Measurements from ENCODE around the gene EPHB2. TPM values are rescaled to one million over a fixed set of nuclear protein-coding genes. Genes with fewer than 3 reads are reported as not detected.

Gene EPHB2
- total RNA-seq, 2 donors from 2014 or later = 0.04 TPM; not detected in 1

- H3K4me1 Mint-ChIP-seq = peaks cover 5% of the 10 kb centered on the region
- H3K9me3 Mint-ChIP-seq = no peaks in the 10 kb centered on the region
- peaks cover 35% of the 10 kb centered on the region for H3K27me3 Mint-ChIP-seq
- H3K4me3 Mint-ChIP-seq = no peak overlapping the region
- H3K27ac Mint-ChIP-seq = no peak overlapping the region
- H3K36me3 Mint-ChIP-seq (ENCODE audit: low read depth) = no peaks in the 10 kb centered on the region
- ATAC-seq (replicated peaks) = no peak
Measured at GRCh38 chr1:22850281-22850680, 139.6 kb downstream of the EPHB2 start.

GRCh38 chr1:22850681-22851080 lies 140.0 kb downstream of the EPHB2 start:
- no peak overlapping the region for H3K4me3 Mint-ChIP-seq

DNA sequence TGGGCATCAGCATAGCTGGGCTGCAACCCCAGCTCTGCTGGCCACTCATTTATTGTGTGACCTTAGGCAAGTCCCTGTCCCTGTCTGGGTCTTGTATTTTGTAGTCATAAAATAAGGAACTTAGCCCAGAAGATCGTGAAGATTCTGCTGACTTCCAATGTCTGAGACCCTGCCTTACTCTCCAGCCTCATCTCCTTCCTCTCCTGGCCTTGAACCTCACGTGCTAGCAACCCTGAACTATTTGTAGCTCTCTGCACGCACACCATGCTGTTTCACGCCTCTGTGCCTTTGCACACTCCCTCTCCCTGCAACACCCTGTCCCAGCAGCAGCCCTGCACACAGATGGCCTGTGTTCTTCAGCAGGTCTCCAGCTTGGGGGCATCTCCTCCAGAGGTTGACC lies 140.9 kb downstream of the EPHB2 start:
- no peak overlapping the region for H3K4me3 Mint-ChIP-seq
- H3K36me3 Mint-ChIP-seq (ENCODE audit: low read depth) = no peaks in the 10 kb centered on the region
- peaks cover 3% of the 10 kb centered on the region for H3K4me1 Mint-ChIP-seq
- H3K9me3 Mint-ChIP-seq = no peaks in the 10 kb centered on the region
- ATAC-seq (replicated peaks) = no peak
- H3K27me3 Mint-ChIP-seq = peaks cover 27% of the 10 kb centered on the region
- no peak overlapping the region for H3K27ac Mint-ChIP-seq

More at GRCh38 chr1:22850681-22851080, 140.0 kb downstream of the EPHB2 start:
- H3K27me3 Mint-ChIP-seq = peaks cover 31% of the 10 kb centered on the region
- ATAC-seq (replicated peaks) = no peak
- peaks cover 5% of the 10 kb centered on the region for H3K4me1 Mint-ChIP-seq
- H3K36me3 Mint-ChIP-seq (ENCODE audit: low read depth) = no peaks in the 10 kb centered on the region
- no peak overlapping the region for H3K27ac Mint-ChIP-seq
- H3K9me3 Mint-ChIP-seq = no peaks in the 10 kb centered on the region

GRCh38 chr1:22852144-22852655 lies 141.6 kb downstream of the EPHB2 start:
- Mint-ChIP-seq H3K27me3 (peaks cover 20% of the 10 kb centered on the region), H3K4me1 (no peaks in the 10 kb centered on the region), H3K27ac (no peak overlapping the region)

GRCh38 chr1:22853651-22854185 lies 143.1 kb downstream of the EPHB2 start:
- H3K27me3 Mint-ChIP-seq = peaks cover 21% of the 10 kb centered on the region
- no peaks in the 10 kb centered on the region for H3K4me1 Mint-ChIP-seq
- no peak overlapping the region for H3K27ac Mint-ChIP-seq
- H3K4me3 Mint-ChIP-seq = no peak overlapping the region
- H3K36me3 Mint-ChIP-seq (ENCODE audit: low read depth) = no peaks in the 10 kb centered on the region
- H3K9me3 Mint-ChIP-seq = no peaks in the 10 kb centered on the region
- ATAC-seq (replicated peaks) = no peak

More at GRCh38 chr1:22852144-22852655, 141.6 kb downstream of the EPHB2 start:
- no peak for ATAC-seq (replicated peaks)
- Mint-ChIP-seq H3K4me3 (no peak overlapping the region), H3K9me3 (no peaks in the 10 kb centered on the region), H3K36me3 (ENCODE audit: low read depth) (no peaks in the 10 kb centered on the region)

GRCh38 chr1:22854688-22855565 lies 144.3 kb downstream of the EPHB2 start:
- H3K4me3 Mint-ChIP-seq = no peak overlapping the region
- H3K36me3 Mint-ChIP-seq (ENCODE audit: low read depth) = no peaks in the 10 kb centered on the region
- no peaks in the 10 kb centered on the region for H3K4me1 Mint-ChIP-seq
- no peaks in the 10 kb centered on the region for H3K9me3 Mint-ChIP-seq
- ATAC-seq (replicated peaks) = no peak
- H3K27me3 Mint-ChIP-seq = peaks cover 17% of the 10 kb centered on the region
- no peak overlapping the region for H3K27ac Mint-ChIP-seq

- H3K4me3 Mint-ChIP-seq = no peak overlapping the region
Measured at GRCh38 chr1:22855668-22856606, 145.3 kb downstream of the EPHB2 start.

DNA sequence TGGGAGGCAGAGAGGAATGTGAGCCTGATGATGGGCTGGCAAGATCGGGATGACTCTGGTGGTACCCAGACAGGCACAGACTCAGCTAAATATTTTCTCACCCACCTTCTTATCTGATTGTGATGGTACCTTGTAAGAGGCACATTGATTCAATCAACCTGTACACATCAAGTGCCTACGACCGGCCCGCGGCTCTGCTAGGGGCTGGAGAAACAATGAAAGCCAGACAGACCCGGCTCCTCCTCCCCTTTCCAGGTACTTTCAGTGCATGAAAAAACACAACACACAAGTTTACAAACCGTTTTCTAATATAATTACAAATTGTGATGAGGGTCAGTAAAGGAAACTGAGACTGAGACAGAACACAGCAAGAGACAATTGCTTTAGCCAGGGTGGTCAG lies 147.0 kb downstream of the EPHB2 start:
- Mint-ChIP-seq H3K9me3 (no peaks in the 10 kb centered on the region), H3K4me1 (no peaks in the 10 kb centered on the region), H3K36me3 (ENCODE audit: low read depth) (no peaks in the 10 kb centered on the region), H3K27ac (no peak overlapping the region), H3K4me3 (no peak overlapping the region), H3K27me3 (peaks cover 10% of the 10 kb centered on the region)
- no peak for ATAC-seq (replicated peaks)

More at GRCh38 chr1:22855668-22856606, 145.3 kb downstream of the EPHB2 start:
- ATAC-seq (replicated peaks) = no peak
- H3K9me3 Mint-ChIP-seq = no peaks in the 10 kb centered on the region
- H3K27me3 Mint-ChIP-seq = peaks cover 13% of the 10 kb centered on the region
- H3K36me3 Mint-ChIP-seq (ENCODE audit: low read depth) = no peaks in the 10 kb centered on the region
- H3K4me1 Mint-ChIP-seq = no peaks in the 10 kb centered on the region
- H3K27ac Mint-ChIP-seq = no peak overlapping the region

- peaks cover 3% of the 10 kb centered on the region for H3K27me3 Mint-ChIP-seq
- no peak overlapping the region for H3K27ac Mint-ChIP-seq
- H3K4me1 Mint-ChIP-seq = no peaks in the 10 kb centered on the region
- no peak for ATAC-seq (replicated peaks)
- H3K4me3 Mint-ChIP-seq = no peak overlapping the region
- H3K36me3 Mint-ChIP-seq (ENCODE audit: low read depth) = no peaks in the 10 kb centered on the region
- H3K9me3 Mint-ChIP-seq = no peaks in the 10 kb centered on the region
Measured at GRCh38 chr1:22860414-22860800, 149.8 kb downstream of the EPHB2 start.

DNA sequence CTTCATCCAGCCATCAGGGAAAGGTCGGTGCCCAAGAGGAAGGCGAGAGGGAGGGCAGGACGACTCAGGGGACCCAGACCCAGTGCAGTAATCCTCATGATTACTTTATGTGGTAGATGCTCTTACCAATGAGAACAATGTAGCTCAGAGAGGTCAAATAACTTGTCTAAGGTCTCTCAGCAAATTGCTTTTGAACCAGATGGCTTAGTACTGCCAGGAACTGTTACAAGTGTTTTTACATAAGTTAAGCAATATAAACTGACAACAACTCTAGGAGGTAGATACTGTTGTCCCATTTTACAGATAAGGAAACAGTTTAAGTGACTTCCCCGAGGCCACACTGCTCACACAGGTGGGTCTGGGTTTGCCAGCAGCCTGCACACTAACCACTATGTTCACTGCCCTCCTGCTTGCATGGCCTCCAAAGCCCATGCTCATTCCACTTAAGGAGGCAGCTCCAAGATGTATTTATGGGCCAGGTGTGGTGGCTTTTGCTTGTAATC lies 150.3 kb downstream of the EPHB2 start:
- no peak overlapping the region for H3K27ac Mint-ChIP-seq
- no peaks in the 10 kb centered on the region for H3K36me3 Mint-ChIP-seq (ENCODE audit: low read depth)
- no peak overlapping the region for H3K4me3 Mint-ChIP-seq
- no peaks in the 10 kb centered on the region for H3K9me3 Mint-ChIP-seq
- peaks cover 5% of the 10 kb centered on the region for H3K27me3 Mint-ChIP-seq
- no peaks in the 10 kb centered on the region for H3K4me1 Mint-ChIP-seq
- no peak for ATAC-seq (replicated peaks)

GRCh38 chr1:22861764-22862440 lies 151.3 kb downstream of the EPHB2 start:
- Mint-ChIP-seq H3K27ac (no peak overlapping the region), H3K36me3 (ENCODE audit: low read depth) (no peaks in the 10 kb centered on the region), H3K4me3 (no peak overlapping the region), H3K9me3 (no peaks in the 10 kb centered on the region), H3K27me3 (peaks cover 7% of the 10 kb centered on the region), H3K4me1 (no peaks in the 10 kb centered on the region)
- ATAC-seq (replicated peaks) = no peak

- no peaks in the 10 kb centered on the region for H3K36me3 Mint-ChIP-seq (ENCODE audit: low read depth)
- ATAC-seq (replicated peaks) = no peak
- no peaks in the 10 kb centered on the region for H3K9me3 Mint-ChIP-seq
- no peak overlapping the region for H3K27ac Mint-ChIP-seq
- peaks cover 12% of the 10 kb centered on the region for H3K27me3 Mint-ChIP-seq
- no peak overlapping the region for H3K4me3 Mint-ChIP-seq
- H3K4me1 Mint-ChIP-seq = no peaks in the 10 kb centered on the region
Measured at GRCh38 chr1:22862752-22863151, 152.1 kb downstream of the EPHB2 start.

DNA sequence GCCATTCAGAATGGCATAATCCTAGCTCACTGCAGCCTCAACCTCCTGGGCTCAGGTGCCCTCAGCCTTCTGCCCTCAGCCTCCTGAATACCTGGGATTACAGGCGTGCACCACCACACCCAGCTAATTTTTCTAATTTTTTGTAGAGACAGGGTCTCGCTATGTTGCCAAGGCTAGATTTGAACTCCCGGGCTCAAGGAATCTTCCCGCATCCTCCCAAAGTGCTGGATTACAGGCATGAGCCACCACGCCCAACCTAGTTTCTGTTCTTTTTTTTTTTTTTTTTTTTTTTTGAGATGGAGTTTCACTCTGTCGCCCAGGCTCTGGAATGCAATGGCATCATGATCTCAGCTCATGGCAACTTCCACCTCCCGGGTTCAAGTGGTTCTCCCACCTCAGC lies 153.1 kb downstream of the EPHB2 start:
- H3K4me1 Mint-ChIP-seq = no peaks in the 10 kb centered on the region
- H3K9me3 Mint-ChIP-seq = no peaks in the 10 kb centered on the region
- H3K4me3 Mint-ChIP-seq = no peak overlapping the region
- no peak overlapping the region for H3K27ac Mint-ChIP-seq
- no peak for ATAC-seq (replicated peaks)
- peaks cover 10% of the 10 kb centered on the region for H3K27me3 Mint-ChIP-seq
- no peaks in the 10 kb centered on the region for H3K36me3 Mint-ChIP-seq (ENCODE audit: low read depth)

DNA sequence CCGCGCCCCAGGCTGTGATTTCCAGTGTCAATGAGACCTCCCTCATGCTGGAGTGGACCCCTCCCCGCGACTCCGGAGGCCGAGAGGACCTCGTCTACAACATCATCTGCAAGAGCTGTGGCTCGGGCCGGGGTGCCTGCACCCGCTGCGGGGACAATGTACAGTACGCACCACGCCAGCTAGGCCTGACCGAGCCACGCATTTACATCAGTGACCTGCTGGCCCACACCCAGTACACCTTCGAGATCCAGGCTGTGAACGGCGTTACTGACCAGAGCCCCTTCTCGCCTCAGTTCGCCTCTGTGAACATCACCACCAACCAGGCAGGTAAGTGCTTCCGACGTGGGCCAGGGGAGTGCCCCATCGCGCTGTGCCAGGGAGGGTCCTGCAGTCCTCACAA lies 154.2 kb downstream of the EPHB2 start:
- no peak for ATAC-seq (replicated peaks)
- no peaks in the 10 kb centered on the region for H3K4me1 Mint-ChIP-seq
- H3K27ac Mint-ChIP-seq = no peak overlapping the region

More for the DNA sequence above, 154.2 kb downstream of the EPHB2 start:
- H3K36me3 Mint-ChIP-seq (ENCODE audit: low read depth) = no peaks in the 10 kb centered on the region
- peaks cover 14% of the 10 kb centered on the region for H3K27me3 Mint-ChIP-seq
- no peak overlapping the region for H3K4me3 Mint-ChIP-seq
- H3K9me3 Mint-ChIP-seq = no peaks in the 10 kb centered on the region

Measured in activated T-helper 17 cell treated with anti-CD3 and anti-CD28 coated beads, Interleukin-2, amount 50 U/mL, for 72 hours (primary cell).